ENCODE results near the gene PGAP3.

PGAP3 gene

DNA sequence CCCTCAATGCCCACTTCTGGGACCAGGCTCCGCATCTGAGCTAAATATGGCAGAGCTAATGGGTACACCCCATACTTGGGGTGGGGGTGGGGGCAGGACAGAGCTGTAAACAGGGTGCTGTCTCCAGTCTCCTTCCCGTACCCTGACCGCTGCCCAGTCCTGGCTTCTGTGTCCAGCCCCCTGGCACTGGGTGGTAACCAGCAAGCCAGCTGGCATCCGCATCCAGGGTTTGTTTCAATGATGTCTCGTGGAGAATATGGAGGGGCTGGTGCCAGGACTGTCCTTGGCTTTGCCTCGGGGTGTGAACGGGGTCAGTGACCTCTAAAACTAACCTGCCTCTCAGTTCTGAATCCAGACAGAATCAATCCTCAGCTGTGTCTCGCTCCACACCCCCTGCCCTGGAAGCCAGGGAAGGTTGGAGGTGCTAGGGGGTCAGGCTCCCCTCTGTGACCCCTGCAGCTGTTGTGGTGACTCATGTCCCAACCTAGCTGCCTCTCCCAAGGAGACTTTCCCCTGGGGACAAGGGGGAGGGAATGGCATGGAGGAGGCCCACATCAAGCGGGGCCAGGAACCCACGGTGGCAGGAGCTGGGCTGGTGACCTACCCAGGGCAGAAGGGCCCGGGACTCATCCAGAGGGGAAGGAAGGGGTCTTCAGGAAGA is 21.1 kb downstream of the PGAP3 start (continued):
- no peak for TF ChIP-seq ZNF529 (tag by site-specific recombination; IDR thresholded peaks at IDR 0.05; ENCODE audit: insufficient replicate concordance)
- no peak for TF ChIP-seq ZNF274 (IDR thresholded peaks at IDR 0.05; ENCODE audit: low read length)
- no peak for TF ChIP-seq ZNF274 (tag by site-specific recombination; IDR thresholded peaks at IDR 0.05; ENCODE audit: borderline replicate concordance)
- no peak for TF ChIP-seq ZNF211 (tag by site-specific recombination; IDR thresholded peaks at IDR 0.05; ENCODE audit: low read depth)
- no peak for TF ChIP-seq FEZF1 (tag by site-specific recombination; IDR thresholded peaks at IDR 0.05)
- no peak for TF ChIP-seq KLF16 (tag by site-specific recombination; IDR thresholded peaks at IDR 0.05)
- peak; percentile 83 for TF ChIP-seq IKZF3 (tag by site-specific recombination; IDR thresholded peaks at IDR 0.05)
- TF ChIP-seq GFI1B (tag by site-specific recombination; IDR thresholded peaks at IDR 0.05): no peak
- TF ChIP-seq ZNF175 (tag by site-specific recombination; IDR thresholded peaks at IDR 0.05): no peak
- no peak for TF ChIP-seq ZNF473 (tag by site-specific recombination; IDR thresholded peaks at IDR 0.05)
- no peak for TF ChIP-seq ZSCAN5A (tag by site-specific recombination; IDR thresholded peaks at IDR 0.05)
- TF ChIP-seq ZBTB21 (tag by site-specific recombination; IDR thresholded peaks at IDR 0.05): no peak
- TF ChIP-seq, protein P1, sequence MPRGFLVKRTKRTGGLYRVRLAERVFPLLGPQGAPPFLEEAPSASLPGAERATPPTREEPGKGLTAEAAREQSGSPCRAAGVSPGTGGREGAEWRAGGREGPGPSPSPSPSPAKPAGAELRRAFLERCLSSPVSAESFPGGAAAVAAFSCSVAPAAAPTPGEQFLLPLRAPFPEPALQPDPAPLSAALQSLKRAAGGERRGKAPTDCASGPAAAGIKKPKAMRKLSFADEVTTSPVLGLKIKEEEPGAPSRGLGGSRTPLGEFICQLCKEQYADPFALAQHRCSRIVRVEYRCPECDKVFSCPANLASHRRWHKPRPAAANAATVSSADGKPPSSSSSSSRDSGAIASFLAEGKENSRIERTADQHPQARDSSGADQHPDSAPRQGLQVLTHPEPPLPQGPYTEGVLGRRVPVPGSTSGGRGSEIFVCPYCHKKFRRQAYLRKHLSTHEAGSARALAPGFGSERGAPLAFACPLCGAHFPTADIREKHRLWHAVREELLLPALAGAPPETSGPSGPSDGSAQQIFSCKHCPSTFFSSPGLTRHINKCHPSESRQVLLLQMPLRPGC (tag by site-specific recombination; IDR thresholded peaks at IDR 0.05): no peak
- TF ChIP-seq ZNF18 (tag by site-specific recombination; IDR thresholded peaks at IDR 0.05): no peak
- TF ChIP-seq ZSCAN16 (tag by site-specific recombination; IDR thresholded peaks at IDR 0.05): no peak
- TF ChIP-seq ZNF280D (tag by site-specific recombination; IDR thresholded peaks at IDR 0.05): no peak
- TF ChIP-seq SP3 (tag by site-specific recombination; IDR thresholded peaks at IDR 0.05): no peak
- no peak for TF ChIP-seq ZNF791 (tag by site-specific recombination; IDR thresholded peaks at IDR 0.05)
- TF ChIP-seq ZBTB6 (tag by site-specific recombination; IDR thresholded peaks at IDR 0.05): no peak
- TF ChIP-seq ZNF138 (tag by site-specific recombination; IDR thresholded peaks at IDR 0.05; ENCODE audit: borderline replicate concordance): no peak
- TF ChIP-seq ZNF768 (tag by site-specific recombination; IDR thresholded peaks at IDR 0.05): no peak
- no peak for TF ChIP-seq ZNF416 (tag by site-specific recombination; IDR thresholded peaks at IDR 0.05)
- TF ChIP-seq ZNF837 (tag by site-specific recombination; IDR thresholded peaks at IDR 0.05): no peak
- TF ChIP-seq SP7 (tag by site-specific recombination; IDR thresholded peaks at IDR 0.05): peak; percentile 29; the same call in 1 of the 2 replicates
- peak; percentile 88 for TF ChIP-seq GLIS2 (tag by site-specific recombination; IDR thresholded peaks at IDR 0.05)
- 0 out of 2 replicates have a peak, but pooled peaks have one; percentile 70 for TF ChIP-seq BCL11A (tag by site-specific recombination; IDR thresholded peaks at IDR 0.05; ENCODE audit: low read depth)
- TF ChIP-seq RBAK (tag by site-specific recombination; IDR thresholded peaks at IDR 0.05): no peak
- no peak for TF ChIP-seq ATF2 (tag by site-specific recombination; IDR thresholded peaks at IDR 0.05; ENCODE audit: low read depth)

Data from HEK293 (cell line).